H1 (cell line): ENCODE results near the gene TEX22. TPM values are rescaled to one million over a fixed set of nuclear protein-coding genes. Genes with fewer than 3 reads are reported as not detected.
A peak's percentile ranks its signal among the peaks of the same experiment; 100 is the strongest.

Experiments
- CTCF ChIA-PET: fragments of 300-600 bp; sonication (Branson Sonifier 250); formaldehyde crosslinking; loops from one replicate; lab custom pipeline; 2021; ENCODE audit not compliant: partially characterized antibody; lab: Charles Lee
- POLR2A ChIA-PET: fragments of 300-600 bp; sonication (Branson Sonifier 250); formaldehyde crosslinking; loops from one replicate; lab custom pipeline; 2021; ENCODE audit warnings: inconsistent platforms; ENCODE audit not compliant: partially characterized antibody; lab: Charles Lee
- DNase-seq, 2 experiments: peaks; one replicate each; pipeline versions ENCODE4 v3.0.0 to v3.0.0-alpha.2; 2010 to 2022; ENCODE audit warnings: low spot score in 2 of 2, low read depth in 1 of 2, mixed read lengths in 1 of 2
- FAIRE-seq: peaks from 2 replicates; lab custom pipeline; 2011; peaks lifted over from hg19 to GRCh38; lab: Jason Lieb, UNC
- H2AFZ ChIP-seq: 2 replicates; pipeline ENCODE4 v1.8.1; 2012; ENCODE audit warnings: low read length, inconsistent platforms
- H2AK5ac ChIP-seq: 2 replicates; pipeline ENCODE4 v1.6.1; 2013; ENCODE audit warnings: low read depth, low read length
- H2BK120ac ChIP-seq: replicated peaks from 2 replicates; pipeline ENCODE3; 2013; ENCODE audit warnings: low read depth, low read length, inconsistent platforms
- H2BK12ac ChIP-seq: 2 replicates; pipeline ENCODE4 v1.6.1; 2013; ENCODE audit warnings: low read depth, low read length
- H2BK15ac ChIP-seq: 2 replicates; pipeline ENCODE4 v1.6.1; 2013; ENCODE audit warnings: low read length
- H2BK20ac ChIP-seq: 2 replicates; pipeline ENCODE4 v1.6.1; 2013; ENCODE audit warnings: low read length
- H2BK5ac ChIP-seq: 2 replicates; pipeline ENCODE4 v1.6.1; 2013; ENCODE audit warnings: low read depth, low read length
- H3K14ac ChIP-seq: 2 replicates; pipeline ENCODE4 v1.6.1; 2013; ENCODE audit warnings: inconsistent platforms; ENCODE audit not compliant: insufficient read length
- H3K18ac ChIP-seq: 2 replicates; pipeline ENCODE4 v1.6.1; 2013; ENCODE audit warnings: low read length; ENCODE audit errors: extremely low read depth
- H3K23ac ChIP-seq: 2 replicates; pipeline ENCODE4 v1.6.1; 2013; ENCODE audit warnings: inconsistent platforms; ENCODE audit not compliant: insufficient read length
- H3K23me2 ChIP-seq: 2 replicates; pipeline ENCODE4 v1.6.1; 2013; ENCODE audit warnings: low read depth, low read length
- H3K27ac ChIP-seq: 2 replicates; pipeline ENCODE4 v1.6.1; 2011; ENCODE audit warnings: low read depth, low read length, inconsistent platforms
- H3K27me3 ChIP-seq, 4 experiments: replicated peaks in 1 of 4; 1 replicate in 1 of 4; 2 replicates in 3 of 4; pipeline versions ENCODE4 v1.6.1 to v1.8.1; 2011 to 2013; ENCODE audit warnings: low read length in 3 of 4, mild to moderate bottlenecking in 3 of 4, inconsistent platforms in 2 of 4, mixed read lengths in 2 of 4, moderate library complexity in 1 of 4; ENCODE audit not compliant: control insufficient read depth in 3 of 4, insufficient read depth in 3 of 4; ENCODE audit errors: extremely low read depth in 1 of 4
- H3K36me3 ChIP-seq, 4 experiments: 2 replicates each; pipeline versions ENCODE4 v1.6.1 to v1.8.1; 2011 to 2013; ENCODE audit warnings: mild to moderate bottlenecking in 4 of 4, low read length in 3 of 4, moderate library complexity in 2 of 4, control low read depth in 1 of 4, inconsistent platforms in 1 of 4; ENCODE audit not compliant: insufficient read depth in 4 of 4, control insufficient read depth in 2 of 4
- H3K4ac ChIP-seq: replicated peaks from 2 replicates; pipeline ENCODE3; 2013; ENCODE audit warnings: low read length, low read depth, mixed read lengths, inconsistent platforms; ENCODE audit not compliant: insufficient read length
- H3K4me1 ChIP-seq, 4 experiments: replicated peaks in 1 of 4; 1 replicate in 1 of 4; 2 replicates in 3 of 4; pipeline versions ENCODE4 v1.6.1 to v1.8.1; 2011 to 2013; ENCODE audit warnings: low read length in 3 of 4, inconsistent platforms in 2 of 4, mixed read lengths in 1 of 4; ENCODE audit not compliant: insufficient read depth in 4 of 4, control insufficient read depth in 3 of 4
- H3K4me2 ChIP-seq, 2 experiments: 2 replicates each; pipeline versions ENCODE4 v1.6.1 to v1.8.1; 2011 to 2013; ENCODE audit warnings: low read depth in 2 of 2, low read length in 2 of 2, control low read depth in 1 of 2, inconsistent platforms in 1 of 2, mild to moderate bottlenecking in 1 of 2; ENCODE audit not compliant: insufficient read depth in 1 of 2
- H3K4me3 ChIP-seq, 4 experiments: fragments of 200-600, 300-600 bp in 1 of 4; sonication (generic), shearing (Covaris generic), sonication (Bioruptor Twin) in 1 of 4; 2 replicates each; pipeline versions ENCODE4 v1.5.1 to v1.8.1; 2011 to 2016; ENCODE audit warnings: low read length in 4 of 4, low read depth in 3 of 4, control low read depth in 2 of 4, inconsistent platforms in 2 of 4, mild to moderate bottlenecking in 2 of 4, mixed read lengths in 1 of 4, moderate library complexity in 1 of 4; ENCODE audit not compliant: insufficient read depth in 2 of 4; ENCODE audit errors: extremely low read depth in 1 of 4
- H3K56ac ChIP-seq: replicated peaks from 2 replicates; pipeline ENCODE3; 2013; ENCODE audit warnings: low read depth, mild to moderate bottlenecking, mixed read lengths, low read length, inconsistent platforms; ENCODE audit not compliant: insufficient read length
- H3K79me1 ChIP-seq: 2 replicates; pipeline ENCODE4 v1.6.1; 2013; ENCODE audit warnings: low read depth, low read length, control low read depth
- H3K79me2 ChIP-seq, 2 experiments: 2 replicates each; pipeline versions ENCODE4 v1.6.1 to v1.8.1; 2012 to 2013; ENCODE audit warnings: low read length in 2 of 2, mild to moderate bottlenecking in 2 of 2, inconsistent platforms in 1 of 2; ENCODE audit not compliant: insufficient read depth in 2 of 2, control insufficient read depth in 1 of 2
- H3K9ac ChIP-seq, 4 experiments: replicated peaks in 1 of 4; 1 replicate in 1 of 4; 2 replicates in 3 of 4; pipeline versions ENCODE4 v1.6.1 to v1.8.1; 2011 to 2013; ENCODE audit warnings: low read depth in 3 of 4, low read length in 3 of 4, control low read depth in 2 of 4, mild to moderate bottlenecking in 2 of 4, moderate library complexity in 2 of 4, inconsistent platforms in 1 of 4; ENCODE audit errors: extremely low read depth in 1 of 4
- H3K9me3 ChIP-seq, 2 experiments: 2 replicates each; pipeline versions ENCODE4 v1.6.1 to v1.8.1; 2012 to 2013; ENCODE audit warnings: mild to moderate bottlenecking in 2 of 2, moderate library complexity in 2 of 2, control low read depth in 1 of 2, inconsistent platforms in 1 of 2, low read depth in 1 of 2, low read length in 1 of 2, mixed read lengths in 1 of 2; ENCODE audit not compliant: insufficient read depth in 2 of 2
- H4K20me1 ChIP-seq, 2 experiments: replicated peaks in 1 of 2; 2 replicates each; pipeline versions ENCODE3 to v1.8.1; 2011 to 2013; ENCODE audit warnings: inconsistent platforms in 2 of 2, low read length in 2 of 2, mild to moderate bottlenecking in 1 of 2; ENCODE audit not compliant: insufficient read depth in 2 of 2, control insufficient read depth in 1 of 2
- H4K5ac ChIP-seq: 2 replicates; pipeline ENCODE4 v1.6.1; 2013; ENCODE audit warnings: low read length, low read depth, mixed read lengths, inconsistent platforms; ENCODE audit not compliant: insufficient read length
- H4K8ac ChIP-seq: 2 replicates; pipeline ENCODE4 v1.8.0; 2013; ENCODE audit warnings: mild to moderate bottlenecking, moderate library complexity, low read length, inconsistent platforms; ENCODE audit not compliant: insufficient read depth; ENCODE audit errors: extremely low read depth
- H4K91ac ChIP-seq: replicated peaks from 2 replicates; pipeline ENCODE3; 2013; ENCODE audit warnings: low read length, mixed read lengths, inconsistent platforms; ENCODE audit not compliant: insufficient read length
- CEBPB ChIP-seq: IDR thresholded peaks from 2 replicates; pipeline ENCODE4 v1.6.1; 2012; ENCODE audit warnings: low read depth, low read length
- CREB1 ChIP-seq: IDR thresholded peaks from 2 replicates; pipeline ENCODE4 v1.6.1; 2012; ENCODE audit warnings: inconsistent platforms
- RBBP5 ChIP-seq: IDR thresholded peaks from 2 replicates; pipeline ENCODE4 v1.7.1; 2012; ENCODE audit warnings: low read depth, mild to moderate bottlenecking, inconsistent platforms, low read length, moderate library complexity, borderline replicate concordance
- WGBS, 2 experiments: shearing (Covaris generic) in 1 of 2; methylation state at CpG; one replicate each; pipeline versions ENCODE4 v1.1.6 to v1.1.7; 2013 to 2015; ENCODE audit warnings: low lambda C conversion rate in 2 of 2, mixed read lengths in 2 of 2, inconsistent platforms in 1 of 2, low coverage in 1 of 2, missing lambda C conversion rate in 1 of 2; ENCODE audit not compliant: insufficient replicate concordance in 2 of 2, insufficient coverage in 1 of 2, insufficient read length in 1 of 2; ENCODE audit errors: extremely low coverage in 1 of 2, missing lambda C conversion rate in 1 of 2; 5-methylcytosine and 5-hydroxymethylcytosine counted together
- polyA plus RNA-seq, 7 experiments: library from polyadenylated mRNA; depleted of rRNA in 3 of 7; stranded (reverse) in 5 of 7; unstranded in 2 of 7; fragments of >200 nt in 5 of 7; fragments of 200-250 nt in 2 of 7; gene quantifications; 1 replicate in 5 of 7; 2 replicates in 1 of 7; 4 replicates in 1 of 7; pipeline versions ENCODE4 v1.2.1 to v1.2.3, GENCODE V29; 2011 to 2013; ENCODE audit warnings: missing spikeins in 2 of 7, mixed read lengths in 2 of 7
- total RNA-seq: library from RNA; stranded (reverse); fragmentation: NEBNext Ultra II Directional; extraction: Animal tissue kit (Norgen Biotek cat#: 25700); gene quantifications from 2 replicates; pipeline ENCODE4 v1.2.1, GENCODE V29; 2021

Gene TEX22
- total and polyA plus RNA-seq, 2 of the 8 experiments (the other 6 are each of a cell fraction or from before 2014, with no cell fraction given): 0.24 to 0.39 TPM

DNA sequence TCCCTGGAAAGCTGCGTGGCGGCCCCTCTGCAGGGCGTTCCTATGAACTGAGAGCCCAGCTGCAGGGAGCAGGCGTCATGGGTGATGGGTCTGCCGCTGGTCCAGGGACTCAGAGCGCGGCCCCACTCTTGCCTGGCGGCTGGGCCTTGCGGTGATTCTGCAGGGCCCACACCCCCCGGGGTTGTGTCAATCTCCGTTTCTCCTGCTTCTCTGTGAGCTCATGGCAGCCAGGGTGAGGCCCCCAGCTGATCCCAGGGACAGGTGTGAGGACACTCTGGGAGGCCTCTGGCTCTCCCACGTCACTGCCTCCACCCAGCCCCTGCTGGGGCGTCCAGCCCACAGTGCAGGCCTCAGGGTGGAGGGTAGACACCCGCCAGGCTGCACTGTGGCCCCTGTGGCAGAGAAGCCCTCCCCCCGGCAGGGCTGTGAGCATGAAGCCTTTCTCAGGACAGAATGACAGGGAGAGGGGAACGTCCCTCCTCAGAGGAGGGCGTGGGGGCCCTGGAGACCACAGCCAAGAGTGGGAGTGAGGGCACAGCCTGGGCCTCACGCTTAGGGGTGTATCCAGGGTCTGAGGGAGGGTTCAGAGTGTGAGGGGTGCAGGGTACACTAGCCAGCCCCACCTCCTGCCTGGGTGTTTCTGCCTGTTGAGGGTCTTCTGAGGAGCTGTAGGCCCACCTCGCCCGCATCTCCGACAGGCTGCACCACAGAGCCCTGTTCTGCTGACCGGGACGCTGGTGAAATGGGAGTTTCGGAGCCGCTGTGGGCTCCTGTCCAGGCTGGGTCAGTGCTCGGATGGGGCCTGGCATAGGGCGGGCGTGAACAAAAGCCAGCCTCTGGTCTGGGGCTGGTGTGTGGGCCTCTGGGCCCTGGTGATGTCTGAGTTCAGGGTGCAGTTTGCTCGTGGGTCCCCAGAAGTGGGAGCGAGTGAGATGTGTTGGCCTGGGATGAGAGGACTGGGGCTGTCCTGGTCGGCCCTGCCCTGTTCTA, 49.6 kb downstream of the TEX22 start:
- DNase-seq (no peak), FAIRE-seq (no peak)
- no peak overlapping the region for H2BK5ac ChIP-seq
- H3K18ac ChIP-seq: no peak overlapping the region
- H3K79me2 ChIP-seq: peaks cover 0 to 5% of the 10 kb centered on the region in 2 experiments; a peak in 2 of 4 replicates
- no peak overlapping the region for H3K4me3 ChIP-seq
- ChIA-PET POLR2A (interaction anchor here (0.6 to 3.0 kb wide), 6 partner anchors 9 to 182 kb away, joined by 3 to 21 read pairs (median 4); no protein-coding TSS in a partner anchor), CTCF (interaction anchor here (0.6 to 3.0 kb wide), 20 partner anchors 10 to 127 kb away, joined by 3 to 23 read pairs (median 4); no protein-coding TSS in a partner anchor)
- H4K8ac ChIP-seq: peak overlapping the region; percentile 45; the same call in 1 of the 2 replicates
- H3K4me1 ChIP-seq: no peaks in the 10 kb centered on the region
- no peak overlapping the region for H2AFZ ChIP-seq
- no peak overlapping the region for H2BK120ac ChIP-seq
- H3K36me3 ChIP-seq: peaks cover 15 to 36% (median 26%) of the 10 kb centered on the region in 4 experiments
- no peak overlapping the region for H3K14ac ChIP-seq
- H3K56ac ChIP-seq: no peak overlapping the region
- no peak overlapping the region for H4K91ac ChIP-seq
- no peak overlapping the region for H3K27ac ChIP-seq
- no peak overlapping the region for H2BK20ac ChIP-seq
- no peak overlapping the region for H4K5ac ChIP-seq
- H3K4me2 ChIP-seq: no peak overlapping the region
- H3K9ac ChIP-seq: no peak overlapping the region
- H3K9me3 ChIP-seq: no peaks in the 10 kb centered on the region
- 93% methylated on average over 29 of the region's 31 CpGs; no CpG with 5 or more reads in 1 of the 2 experiments for WGBS, 2 experiments
- TF ChIP-seq RBBP5: no peak
- TF ChIP-seq CEBPB: no peak
- TF ChIP-seq CREB1: no peak
- no peak overlapping the region for H3K23ac ChIP-seq
- H2BK15ac ChIP-seq: no peak overlapping the region
- no peak overlapping the region for H3K4ac ChIP-seq
- H3K23me2 ChIP-seq: no peaks in the 10 kb centered on the region
- H4K20me1 ChIP-seq: peaks cover 14 to 17% of the 10 kb centered on the region in 2 experiments
- no peak overlapping the region for H2AK5ac ChIP-seq
- H2BK12ac ChIP-seq: no peak overlapping the region
- H3K79me1 ChIP-seq: peaks cover 8% of the 10 kb centered on the region; the same call in 1 of the 2 replicates
- H3K27me3 ChIP-seq: no peaks in the 10 kb centered on the region
